Measurements from ENCODE around the gene FGD4. TPM values are rescaled to one million over a fixed set of nuclear protein-coding genes. Genes with fewer than 3 reads are reported as not detected.
"Not testable (repeated sequence)": the region's sequence is repeated elsewhere in the genome, so short reads cannot be mapped to it uniquely, and the experiment has no call there.

FGD4 gene
- total RNA-seq, 2 experiments from 2014 or later, result 0.25 to 0.34 TPM

DNA sequence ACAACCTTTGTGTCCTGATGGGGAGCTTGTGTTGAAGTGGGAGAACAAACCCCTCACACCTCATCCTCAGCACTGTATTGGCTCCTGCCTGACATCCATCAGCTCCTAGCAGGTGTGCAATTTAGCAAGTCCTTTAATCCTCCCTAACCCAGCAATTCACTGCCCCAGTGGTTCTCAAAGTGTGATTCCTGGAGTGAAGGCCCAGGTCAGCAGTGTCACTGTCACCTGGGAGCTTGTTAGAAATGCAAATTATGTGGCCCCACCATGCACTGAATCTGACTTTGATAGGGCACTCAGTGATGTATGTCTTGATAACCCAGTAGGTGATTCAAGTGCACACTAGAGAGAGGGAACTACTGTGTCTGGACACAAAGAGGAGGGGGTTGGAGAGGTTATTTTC lies 133.6 kb downstream of the FGD4 start:
- peaks cover 19% of the 10 kb centered on the region for H3K4me1 Mint-ChIP-seq (ENCODE audit: low read depth)
- intact Hi-C loops (cut with DNase I, micrococcal nuclease), result no loop called here
- no peak overlapping the region for H3K27ac ChIP-seq (ENCODE audit: low read depth in 1 of 2, low read length in 2 of 2)
- DNase-seq, result no peak
- H3K27ac Mint-ChIP-seq, result no peak overlapping the region
- H3K4me1 ChIP-seq (ENCODE audit: insufficient read depth, low read length), result no peaks in the 10 kb centered on the region
- ChIA-PET CTCF (interaction anchor here (0.8 to 1.2 kb wide), 2 partner anchors 9 to 18 kb away, joined by 3 to 4 read pairs; no protein-coding TSS in a partner anchor), POLR2A (no interaction called here)
- no peaks in the 10 kb centered on the region for H3K9me3 ChIP-seq (ENCODE audit: control insufficient read depth in 1 of 2, insufficient read depth in 1 of 2, low read length in 2 of 2)
- peaks cover 16% of the 10 kb centered on the region for H3K27me3 Mint-ChIP-seq
- H3K36me3 Mint-ChIP-seq (ENCODE audit: low read depth), result no peaks in the 10 kb centered on the region
- H3K4me3 Mint-ChIP-seq, result no peak overlapping the region
- ATAC-seq (ENCODE audit: poor library complexity), result no peak
- no peaks in the 10 kb centered on the region for H3K36me3 ChIP-seq (ENCODE audit: insufficient read depth, low read length)
- no peak overlapping the region for H3K4me3 ChIP-seq (ENCODE audit: low read length)
- TF ChIP-seq, protein P1, sequence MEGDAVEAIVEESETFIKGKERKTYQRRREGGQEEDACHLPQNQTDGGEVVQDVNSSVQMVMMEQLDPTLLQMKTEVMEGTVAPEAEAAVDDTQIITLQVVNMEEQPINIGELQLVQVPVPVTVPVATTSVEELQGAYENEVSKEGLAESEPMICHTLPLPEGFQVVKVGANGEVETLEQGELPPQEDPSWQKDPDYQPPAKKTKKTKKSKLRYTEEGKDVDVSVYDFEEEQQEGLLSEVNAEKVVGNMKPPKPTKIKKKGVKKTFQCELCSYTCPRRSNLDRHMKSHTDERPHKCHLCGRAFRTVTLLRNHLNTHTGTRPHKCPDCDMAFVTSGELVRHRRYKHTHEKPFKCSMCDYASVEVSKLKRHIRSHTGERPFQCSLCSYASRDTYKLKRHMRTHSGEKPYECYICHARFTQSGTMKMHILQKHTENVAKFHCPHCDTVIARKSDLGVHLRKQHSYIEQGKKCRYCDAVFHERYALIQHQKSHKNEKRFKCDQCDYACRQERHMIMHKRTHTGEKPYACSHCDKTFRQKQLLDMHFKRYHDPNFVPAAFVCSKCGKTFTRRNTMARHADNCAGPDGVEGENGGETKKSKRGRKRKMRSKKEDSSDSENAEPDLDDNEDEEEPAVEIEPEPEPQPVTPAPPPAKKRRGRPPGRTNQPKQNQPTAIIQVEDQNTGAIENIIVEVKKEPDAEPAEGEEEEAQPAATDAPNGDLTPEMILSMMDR (IDR thresholded peaks at IDR 0.05), result no peak
- no peaks in the 10 kb centered on the region for H3K9me3 Mint-ChIP-seq
- H3K27me3 ChIP-seq (ENCODE audit: control insufficient read depth in 1 of 2, insufficient read depth in 2 of 2, low read length in 2 of 2), result no peaks in the 10 kb centered on the region

DNA sequence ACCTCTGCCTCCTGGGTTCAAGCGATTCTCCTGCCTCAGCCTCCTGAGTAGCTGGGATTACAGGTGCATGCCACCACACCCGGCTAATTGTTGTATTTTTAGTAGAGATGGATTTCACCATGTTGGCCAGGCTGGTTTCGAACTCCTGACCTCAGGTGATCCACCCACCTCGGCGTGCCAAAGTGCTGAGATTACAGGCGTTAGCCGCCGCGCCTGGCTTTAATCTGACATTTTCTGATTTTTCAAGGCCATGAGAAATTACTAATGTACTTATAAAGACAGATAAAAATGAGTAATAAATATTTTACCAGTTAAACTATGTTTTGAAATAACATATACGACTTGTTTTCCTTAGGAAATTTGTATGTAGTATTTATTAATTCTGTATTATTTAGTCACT lies 134.1 kb downstream of the FGD4 start:
- H3K4me3 ChIP-seq (ENCODE audit: low read length); POLR2A ChIA-PET; H3K4me1 ChIP-seq (ENCODE audit: insufficient read depth, low read length); ATAC-seq (ENCODE audit: poor library complexity); H3K9me3 ChIP-seq (ENCODE audit: control insufficient read depth in 1 of 2, insufficient read depth in 1 of 2, low read length in 2 of 2); CTCF ChIA-PET; H3K27ac Mint-ChIP-seq; H3K36me3 Mint-ChIP-seq (ENCODE audit: low read depth); intact Hi-C loops (cut with DNase I, micrococcal nuclease); DNase-seq; H3K27ac ChIP-seq (ENCODE audit: low read depth in 1 of 2, low read length in 2 of 2); H3K4me3 Mint-ChIP-seq; H3K27me3 ChIP-seq (ENCODE audit: control insufficient read depth in 1 of 2, insufficient read depth in 2 of 2, low read length in 2 of 2); H3K9me3 Mint-ChIP-seq; H3K36me3 ChIP-seq (ENCODE audit: insufficient read depth, low read length): not testable (repeated sequence)
- Mint-ChIP-seq H3K27me3 (peaks cover 18% of the 10 kb centered on the region), H3K4me1 (ENCODE audit: low read depth) (peaks cover 19% of the 10 kb centered on the region)

DNA sequence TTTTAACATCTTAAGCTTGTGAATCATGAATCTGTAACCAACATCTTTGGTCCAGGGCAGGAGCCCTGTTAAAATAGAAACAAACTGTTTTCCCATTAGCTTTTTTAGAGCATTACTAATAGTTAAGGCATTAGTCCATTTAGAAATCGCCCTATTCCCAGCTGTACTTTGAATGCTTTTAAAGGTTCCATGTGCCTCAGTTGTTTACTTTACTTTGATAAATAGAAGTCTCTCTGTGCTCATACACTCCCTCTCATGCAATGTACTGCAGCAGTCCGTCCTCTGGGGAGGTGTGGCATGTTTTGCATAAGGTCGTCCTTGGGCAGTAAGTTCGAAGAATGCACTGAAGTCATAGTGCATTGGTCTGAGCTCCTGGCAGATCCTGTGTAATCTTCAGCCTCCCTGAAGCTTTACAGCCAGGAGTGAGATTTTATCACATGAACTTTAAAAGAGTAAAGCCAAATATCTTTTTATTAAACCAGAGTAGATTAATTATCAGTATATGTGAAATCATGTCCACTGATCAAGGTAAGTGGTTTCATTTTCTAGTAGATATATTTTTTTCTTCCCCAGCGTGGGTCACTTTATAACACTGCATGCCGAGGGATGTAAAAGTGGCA lies 134.7 kb downstream of the FGD4 start:
- Mint-ChIP-seq H3K9me3 (no peaks in the 10 kb centered on the region), H3K27ac (no peak overlapping the region), H3K4me1 (ENCODE audit: low read depth) (peaks cover 19% of the 10 kb centered on the region), H3K27me3 (peaks cover 20% of the 10 kb centered on the region), H3K36me3 (ENCODE audit: low read depth) (no peaks in the 10 kb centered on the region), H3K4me3 (no peak overlapping the region)
- Histone ChIP-seq H3K27me3 (ENCODE audit: control insufficient read depth in 1 of 2, insufficient read depth in 2 of 2, low read length in 2 of 2) (no peaks in the 10 kb centered on the region), H3K4me1 (ENCODE audit: insufficient read depth, low read length) (no peaks in the 10 kb centered on the region), H3K4me3 (ENCODE audit: low read length) (no peak overlapping the region), H3K27ac (ENCODE audit: low read depth in 1 of 2, low read length in 2 of 2) (no peak overlapping the region), H3K36me3 (ENCODE audit: insufficient read depth, low read length) (no peaks in the 10 kb centered on the region), H3K9me3 (ENCODE audit: control insufficient read depth in 1 of 2, insufficient read depth in 1 of 2, low read length in 2 of 2) (no peaks in the 10 kb centered on the region)
- ATAC-seq (ENCODE audit: poor library complexity) (no peak), DNase-seq (no peak)
- POLR2A ChIA-PET, result no interaction called here
- CTCF ChIA-PET, result no interaction called here
- TF ChIP-seq, protein P1 (IDR thresholded peaks at IDR 0.05), result no peak
- intact Hi-C loops (cut with DNase I, micrococcal nuclease), result no loop called here

DNA sequence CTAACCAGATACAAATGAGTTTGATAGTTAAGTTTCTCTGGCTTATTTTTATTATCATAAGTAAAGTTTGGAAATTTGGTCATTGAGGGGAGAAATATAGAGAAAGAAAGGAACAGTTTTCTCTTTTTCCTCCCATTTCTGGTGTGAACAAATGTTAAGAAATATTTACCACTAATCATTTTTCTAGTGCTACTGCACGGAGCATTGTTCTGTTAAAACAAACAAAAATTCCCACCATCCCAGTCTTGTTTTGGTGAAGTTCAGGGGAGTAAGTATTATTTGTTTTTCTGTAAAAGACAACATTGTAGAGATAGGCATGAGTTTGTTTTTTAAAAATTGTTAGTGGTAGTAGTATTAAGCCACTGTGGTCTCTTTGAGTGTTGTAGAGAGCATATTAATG lies 135.3 kb downstream of the FGD4 start:
- peaks cover 20% of the 10 kb centered on the region for H3K27me3 Mint-ChIP-seq
- H3K4me1 Mint-ChIP-seq (ENCODE audit: low read depth), result peaks cover 19% of the 10 kb centered on the region
- H3K9me3 Mint-ChIP-seq, result no peaks in the 10 kb centered on the region
- Histone ChIP-seq H3K4me1 (ENCODE audit: insufficient read depth, low read length) (no peaks in the 10 kb centered on the region), H3K27me3 (ENCODE audit: control insufficient read depth in 1 of 2, insufficient read depth in 2 of 2, low read length in 2 of 2) (no peaks in the 10 kb centered on the region), H3K9me3 (ENCODE audit: control insufficient read depth in 1 of 2, insufficient read depth in 1 of 2, low read length in 2 of 2) (no peaks in the 10 kb centered on the region), H3K27ac (ENCODE audit: low read depth in 1 of 2, low read length in 2 of 2) (no peak overlapping the region), H3K4me3 (ENCODE audit: low read length) (no peak overlapping the region), H3K36me3 (ENCODE audit: insufficient read depth, low read length) (no peaks in the 10 kb centered on the region)
- H3K4me3 Mint-ChIP-seq, result no peak overlapping the region
- intact Hi-C loops (cut with DNase I, micrococcal nuclease), result no loop called here
- ATAC-seq (ENCODE audit: poor library complexity) (no peak), DNase-seq (no peak)
- CTCF ChIA-PET, result no interaction called here
- TF ChIP-seq, protein P1 (IDR thresholded peaks at IDR 0.05), result no peak
- no peaks in the 10 kb centered on the region for H3K36me3 Mint-ChIP-seq (ENCODE audit: low read depth)
- no peak overlapping the region for H3K27ac Mint-ChIP-seq
- POLR2A ChIA-PET, result no interaction called here
